ENCODE measurements around the gene SHD. TPM values are rescaled to one million over a fixed set of nuclear protein-coding genes. Genes with fewer than 3 reads are reported as not detected.

Gene SHD
- total and polyA plus RNA-seq, 2 experiments from 2014 or later, result 1.8 to 8.0 TPM

DNA sequence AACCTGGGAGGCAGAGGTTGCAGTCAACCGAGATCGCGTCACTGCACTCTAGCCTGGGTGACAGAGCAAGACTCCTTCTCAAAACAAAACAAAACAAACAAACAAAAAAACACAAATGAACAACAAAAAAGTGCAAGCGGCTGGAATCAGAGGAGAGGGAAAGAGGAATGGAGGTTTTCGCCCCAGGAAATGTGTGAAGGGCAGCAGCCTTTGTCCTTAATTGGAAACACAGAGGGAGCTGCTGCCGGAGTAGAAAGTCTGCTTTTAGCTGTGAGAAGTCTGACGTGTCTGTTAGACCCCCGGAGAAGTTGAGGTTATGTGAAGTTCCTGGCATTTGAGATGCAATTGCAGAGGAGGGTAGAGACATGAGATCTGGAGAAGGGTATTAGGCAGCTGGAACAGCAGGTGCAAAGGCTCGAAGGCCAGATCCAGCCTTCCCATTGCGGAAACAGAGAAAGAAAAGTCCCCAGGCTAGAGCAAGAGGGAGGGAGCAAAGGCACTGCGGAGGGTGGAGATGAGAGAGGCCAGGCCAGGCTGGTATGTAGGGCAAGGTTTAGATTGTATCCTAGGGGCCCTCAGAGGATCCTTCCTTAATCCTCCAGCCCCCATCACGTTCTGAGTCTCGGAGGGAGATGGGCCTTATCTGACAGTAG is 22.6 kb downstream of the SHD start:
- H2AFZ ChIP-seq, result peak overlapping the region; percentile 75; the same call in 1 of the 2 replicates
- H3K27me3 ChIP-seq (ENCODE audit: insufficient read depth), result no peaks in the 10 kb centered on the region
- Mint-ChIP-seq H3K36me3 (ENCODE audit: low read depth) (peaks cover 11% of the 10 kb centered on the region), H3K27ac (no peak overlapping the region), H3K27me3 (ENCODE audit: insufficient read depth, low read depth, poor library complexity) (peaks cover 8% of the 10 kb centered on the region), H3K9me3 (no peaks in the 10 kb centered on the region; the same call in 2 of the 3 replicates), H3K4me1 (peaks cover 15% of the 10 kb centered on the region), H3K4me3 (no peak overlapping the region; the same call in 2 of the 3 replicates)
- 0 out of 2 replicates have a peak, but pooled peaks cover 8% of the 10 kb centered on the region for H3F3A ChIP-seq (replicated peaks; ENCODE audit: low read depth)
- H3K36me3 ChIP-seq (ENCODE audit: insufficient read depth), result no peaks in the 10 kb centered on the region
- H3K4me1 ChIP-seq (ENCODE audit: insufficient read depth), result no peaks in the 10 kb centered on the region; the same call in 1 of the 2 replicates
- H3K4me3 ChIP-seq, result no peak overlapping the region
- TF ChIP-seq EZH2 (IDR thresholded peaks at IDR 0.05; ENCODE audit: low read depth, unreplicated experiment) (no peak), ZNF331 (CRISPR knock-in tag; IDR thresholded peaks at IDR 0.05; ENCODE audit: low read depth) (no peak), CREB1 (CRISPR knock-in tag; IDR thresholded peaks at IDR 0.05; ENCODE audit: low read depth) (no peak), ZNF114 (CRISPR knock-in tag; IDR thresholded peaks at IDR 0.05) (no peak), NANOG (IDR thresholded peaks at IDR 0.05; ENCODE audit: borderline replicate concordance) (no peak)
- TF ChIP-seq, protein P1, sequence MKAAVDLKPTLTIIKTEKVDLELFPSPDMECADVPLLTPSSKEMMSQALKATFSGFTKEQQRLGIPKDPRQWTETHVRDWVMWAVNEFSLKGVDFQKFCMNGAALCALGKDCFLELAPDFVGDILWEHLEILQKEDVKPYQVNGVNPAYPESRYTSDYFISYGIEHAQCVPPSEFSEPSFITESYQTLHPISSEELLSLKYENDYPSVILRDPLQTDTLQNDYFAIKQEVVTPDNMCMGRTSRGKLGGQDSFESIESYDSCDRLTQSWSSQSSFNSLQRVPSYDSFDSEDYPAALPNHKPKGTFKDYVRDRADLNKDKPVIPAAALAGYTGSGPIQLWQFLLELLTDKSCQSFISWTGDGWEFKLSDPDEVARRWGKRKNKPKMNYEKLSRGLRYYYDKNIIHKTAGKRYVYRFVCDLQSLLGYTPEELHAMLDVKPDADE (IDR thresholded peaks at IDR 0.05), result no peak
- TF ChIP-seq, protein P2, sequence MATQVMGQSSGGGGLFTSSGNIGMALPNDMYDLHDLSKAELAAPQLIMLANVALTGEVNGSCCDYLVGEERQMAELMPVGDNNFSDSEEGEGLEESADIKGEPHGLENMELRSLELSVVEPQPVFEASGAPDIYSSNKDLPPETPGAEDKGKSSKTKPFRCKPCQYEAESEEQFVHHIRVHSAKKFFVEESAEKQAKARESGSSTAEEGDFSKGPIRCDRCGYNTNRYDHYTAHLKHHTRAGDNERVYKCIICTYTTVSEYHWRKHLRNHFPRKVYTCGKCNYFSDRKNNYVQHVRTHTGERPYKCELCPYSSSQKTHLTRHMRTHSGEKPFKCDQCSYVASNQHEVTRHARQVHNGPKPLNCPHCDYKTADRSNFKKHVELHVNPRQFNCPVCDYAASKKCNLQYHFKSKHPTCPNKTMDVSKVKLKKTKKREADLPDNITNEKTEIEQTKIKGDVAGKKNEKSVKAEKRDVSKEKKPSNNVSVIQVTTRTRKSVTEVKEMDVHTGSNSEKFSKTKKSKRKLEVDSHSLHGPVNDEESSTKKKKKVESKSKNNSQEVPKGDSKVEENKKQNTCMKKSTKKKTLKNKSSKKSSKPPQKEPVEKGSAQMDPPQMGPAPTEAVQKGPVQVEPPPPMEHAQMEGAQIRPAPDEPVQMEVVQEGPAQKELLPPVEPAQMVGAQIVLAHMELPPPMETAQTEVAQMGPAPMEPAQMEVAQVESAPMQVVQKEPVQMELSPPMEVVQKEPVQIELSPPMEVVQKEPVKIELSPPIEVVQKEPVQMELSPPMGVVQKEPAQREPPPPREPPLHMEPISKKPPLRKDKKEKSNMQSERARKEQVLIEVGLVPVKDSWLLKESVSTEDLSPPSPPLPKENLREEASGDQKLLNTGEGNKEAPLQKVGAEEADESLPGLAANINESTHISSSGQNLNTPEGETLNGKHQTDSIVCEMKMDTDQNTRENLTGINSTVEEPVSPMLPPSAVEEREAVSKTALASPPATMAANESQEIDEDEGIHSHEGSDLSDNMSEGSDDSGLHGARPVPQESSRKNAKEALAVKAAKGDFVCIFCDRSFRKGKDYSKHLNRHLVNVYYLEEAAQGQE (IDR thresholded peaks at IDR 0.05; ENCODE audit: unreplicated experiment), result no peak
- TF ChIP-seq, protein P3, sequence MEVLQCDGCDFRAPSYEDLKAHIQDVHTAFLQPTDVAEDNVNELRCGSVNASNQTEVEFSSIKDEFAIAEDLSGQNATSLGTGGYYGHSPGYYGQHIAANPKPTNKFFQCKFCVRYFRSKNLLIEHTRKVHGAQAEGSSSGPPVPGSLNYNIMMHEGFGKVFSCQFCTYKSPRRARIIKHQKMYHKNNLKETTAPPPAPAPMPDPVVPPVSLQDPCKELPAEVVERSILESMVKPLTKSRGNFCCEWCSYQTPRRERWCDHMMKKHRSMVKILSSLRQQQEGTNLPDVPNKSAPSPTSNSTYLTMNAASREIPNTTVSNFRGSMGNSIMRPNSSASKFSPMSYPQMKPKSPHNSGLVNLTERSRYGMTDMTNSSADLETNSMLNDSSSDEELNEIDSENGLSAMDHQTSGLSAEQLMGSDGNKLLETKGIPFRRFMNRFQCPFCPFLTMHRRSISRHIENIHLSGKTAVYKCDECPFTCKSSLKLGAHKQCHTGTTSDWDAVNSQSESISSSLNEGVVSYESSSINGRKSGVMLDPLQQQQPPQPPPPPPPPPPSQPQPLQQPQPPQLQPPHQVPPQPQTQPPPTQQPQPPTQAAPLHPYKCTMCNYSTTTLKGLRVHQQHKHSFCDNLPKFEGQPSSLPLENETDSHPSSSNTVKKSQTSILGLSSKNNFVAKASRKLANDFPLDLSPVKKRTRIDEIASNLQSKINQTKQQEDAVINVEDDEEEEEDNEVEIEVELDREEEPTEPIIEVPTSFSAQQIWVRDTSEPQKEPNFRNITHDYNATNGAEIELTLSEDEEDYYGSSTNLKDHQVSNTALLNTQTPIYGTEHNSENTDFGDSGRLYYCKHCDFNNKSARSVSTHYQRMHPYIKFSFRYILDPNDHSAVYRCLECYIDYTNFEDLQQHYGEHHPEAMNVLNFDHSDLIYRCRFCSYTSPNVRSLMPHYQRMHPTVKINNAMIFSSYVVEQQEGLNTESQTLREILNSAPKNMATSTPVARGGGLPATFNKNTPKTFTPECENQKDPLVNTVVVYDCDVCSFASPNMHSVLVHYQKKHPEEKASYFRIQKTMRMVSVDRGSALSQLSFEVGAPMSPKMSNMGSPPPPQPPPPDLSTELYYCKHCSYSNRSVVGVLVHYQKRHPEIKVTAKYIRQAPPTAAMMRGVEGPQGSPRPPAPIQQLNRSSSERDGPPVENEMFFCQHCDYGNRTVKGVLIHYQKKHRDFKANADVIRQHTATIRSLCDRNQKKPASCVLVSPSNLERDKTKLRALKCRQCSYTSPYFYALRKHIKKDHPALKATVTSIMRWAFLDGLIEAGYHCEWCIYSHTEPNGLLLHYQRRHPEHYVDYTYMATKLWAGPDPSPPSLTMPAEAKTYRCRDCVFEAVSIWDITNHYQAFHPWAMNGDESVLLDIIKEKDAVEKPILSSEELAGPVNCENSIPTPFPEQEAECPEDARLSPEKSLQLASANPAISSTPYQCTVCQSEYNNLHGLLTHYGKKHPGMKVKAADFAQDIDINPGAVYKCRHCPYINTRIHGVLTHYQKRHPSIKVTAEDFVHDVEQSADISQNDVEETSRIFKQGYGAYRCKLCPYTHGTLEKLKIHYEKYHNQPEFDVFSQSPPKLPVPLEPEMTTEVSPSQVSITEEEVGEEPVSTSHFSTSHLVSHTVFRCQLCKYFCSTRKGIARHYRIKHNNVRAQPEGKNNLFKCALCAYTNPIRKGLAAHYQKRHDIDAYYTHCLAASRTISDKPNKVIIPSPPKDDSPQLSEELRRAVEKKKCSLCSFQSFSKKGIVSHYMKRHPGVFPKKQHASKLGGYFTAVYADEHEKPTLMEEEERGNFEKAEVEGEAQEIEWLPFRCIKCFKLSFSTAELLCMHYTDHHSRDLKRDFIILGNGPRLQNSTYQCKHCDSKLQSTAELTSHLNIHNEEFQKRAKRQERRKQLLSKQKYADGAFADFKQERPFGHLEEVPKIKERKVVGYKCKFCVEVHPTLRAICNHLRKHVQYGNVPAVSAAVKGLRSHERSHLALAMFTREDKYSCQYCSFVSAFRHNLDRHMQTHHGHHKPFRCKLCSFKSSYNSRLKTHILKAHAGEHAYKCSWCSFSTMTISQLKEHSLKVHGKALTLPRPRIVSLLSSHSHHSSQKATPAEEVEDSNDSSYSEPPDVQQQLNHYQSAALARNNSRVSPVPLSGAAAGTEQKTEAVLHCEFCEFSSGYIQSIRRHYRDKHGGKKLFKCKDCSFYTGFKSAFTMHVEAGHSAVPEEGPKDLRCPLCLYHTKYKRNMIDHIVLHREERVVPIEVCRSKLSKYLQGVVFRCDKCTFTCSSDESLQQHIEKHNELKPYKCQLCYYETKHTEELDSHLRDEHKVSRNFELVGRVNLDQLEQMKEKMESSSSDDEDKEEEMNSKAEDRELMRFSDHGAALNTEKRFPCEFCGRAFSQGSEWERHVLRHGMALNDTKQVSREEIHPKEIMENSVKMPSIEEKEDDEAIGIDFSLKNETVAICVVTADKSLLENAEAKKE (CRISPR knock-in tag; IDR thresholded peaks at IDR 0.05), result no peak
- DNase-seq (ENCODE audit: low spot score), result no peak
- H3K79me2 ChIP-seq (replicated peaks; ENCODE audit: insufficient read depth), result no peaks in the 10 kb centered on the region
- H4K20me1 ChIP-seq (replicated peaks; ENCODE audit: insufficient read depth), result no peaks in the 10 kb centered on the region
- no peak overlapping the region for H3K27ac ChIP-seq (ENCODE audit: low read depth)
- H3K4me2 ChIP-seq, result no peak overlapping the region
- H3K9me2 ChIP-seq (ENCODE audit: insufficient read depth), result no peaks in the 10 kb centered on the region
- ATAC-seq, result no peak

Measured in GM23338 (cell line).